ENCODE data around the gene PTH2R. TPM values are rescaled to one million over a fixed set of nuclear protein-coding genes. Genes with fewer than 3 reads are reported as not detected.
"Not testable (repeated sequence)": the region's sequence is repeated elsewhere in the genome, so short reads cannot be mapped to it uniquely, and the experiment has no call there.

Gene PTH2R
- total RNA-seq, 1 experiment from 2014 or later, result not detected

- DNase-seq, result no peak
Observed at GRCh38 chr2:208467564-208467963, 61.0 kb downstream of the PTH2R start.

DNA sequence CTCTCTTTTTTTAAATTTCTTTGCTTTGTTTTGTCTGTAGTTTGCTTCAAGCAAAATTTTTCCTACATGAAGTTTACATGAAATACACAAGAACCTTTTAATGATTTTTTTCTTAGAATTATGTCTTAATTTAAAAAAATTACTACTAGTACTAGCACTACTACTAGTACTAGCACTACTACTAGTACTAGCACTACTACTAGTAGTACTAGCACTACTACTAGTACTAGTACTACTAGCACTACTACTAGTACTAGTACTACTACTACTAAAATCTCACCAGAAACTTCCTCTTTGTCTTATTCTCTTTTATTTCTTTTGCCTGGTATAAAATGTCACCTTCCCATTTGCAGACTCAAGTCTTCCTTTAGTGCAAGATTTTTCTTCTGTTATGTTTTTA lies 71.1 kb downstream of the PTH2R start:
- Histone ChIP-seq H2AFZ (ENCODE audit: low read length) (no peak overlapping the region), H3K36me3 (ENCODE audit: low read depth, low read length) (no peaks in the 10 kb centered on the region), H3K4me1 (ENCODE audit: insufficient read depth, low read length) (no peaks in the 10 kb centered on the region), H3K27me3 (ENCODE audit: low read length) (peaks cover 10% of the 10 kb centered on the region), H3K4me3 (ENCODE audit: low read length) (no peak overlapping the region), H3F3A (ENCODE audit: low read length, unreplicated experiment) (no peaks in the 10 kb centered on the region), H3K9me2 (replicated peaks; ENCODE audit: low read length) (no peaks in the 10 kb centered on the region), H3K27ac (ENCODE audit: low read length) (no peak overlapping the region), H3K4me2 (ENCODE audit: low read length) (no peak overlapping the region), H4K20me1 (ENCODE audit: low read length) (no peaks in the 10 kb centered on the region), H3K79me2 (ENCODE audit: low read length) (no peaks in the 10 kb centered on the region), H3K9ac (ENCODE audit: low read length) (no peak overlapping the region), H3K9me3 (ENCODE audit: low read length) (no peaks in the 10 kb centered on the region)
- no peak for ATAC-seq
- POLR2A ChIA-PET (ENCODE audit: unreplicated experiment), result no interaction called here
- no peak for DNase-seq
- no peak for TF ChIP-seq EZH2phosphoT487 (IDR thresholded peaks at IDR 0.05; ENCODE audit: borderline replicate concordance, low read length)
- no peak for TF ChIP-seq CTCF (conservative IDR thresholded peaks at IDR 0.05; ENCODE audit: low read depth, low read length)
- TF ChIP-seq EZH2 (IDR thresholded peaks at IDR 0.05; ENCODE audit: low read length, unreplicated experiment), result no peak
- BruUV-seq (replicated peaks), result no TSS peak
- intact Hi-C loops (cut with micrococcal nuclease), result no loop called here
- CTCF ChIA-PET, result no interaction called here

More at GRCh38 chr2:208467564-208467963, 61.0 kb downstream of the PTH2R start:
- Histone ChIP-seq H3K9me2 (replicated peaks; ENCODE audit: low read length) (no peaks in the 10 kb centered on the region), H3K4me1 (ENCODE audit: insufficient read depth, low read length) (no peaks in the 10 kb centered on the region), H3K4me3 (ENCODE audit: low read length) (no peak overlapping the region), H3F3A (ENCODE audit: low read length, unreplicated experiment) (no peaks in the 10 kb centered on the region), H3K36me3 (ENCODE audit: low read depth, low read length) (no peaks in the 10 kb centered on the region), H3K79me2 (ENCODE audit: low read length) (no peaks in the 10 kb centered on the region), H3K9ac (ENCODE audit: low read length) (no peak overlapping the region), H3K4me2 (ENCODE audit: low read length) (no peak overlapping the region), H3K27me3 (ENCODE audit: low read length) (peaks cover 13% of the 10 kb centered on the region; the same call in 1 of the 2 replicates), H3K27ac (ENCODE audit: low read length) (no peak overlapping the region), H4K20me1 (ENCODE audit: low read length) (no peaks in the 10 kb centered on the region), H3K9me3 (ENCODE audit: low read length) (no peaks in the 10 kb centered on the region), H2AFZ (ENCODE audit: low read length) (no peak overlapping the region)
- CTCF ChIA-PET, result interaction anchor here (0.6 kb wide), 1 partner anchor 864 kb away, joined by 3 read pairs; no protein-coding TSS in a partner anchor
- no TSS peak for BruUV-seq (replicated peaks)
- TF ChIP-seq CTCF (conservative IDR thresholded peaks at IDR 0.05; ENCODE audit: low read depth, low read length) (no peak), EZH2phosphoT487 (IDR thresholded peaks at IDR 0.05; ENCODE audit: borderline replicate concordance, low read length) (no peak), EZH2 (IDR thresholded peaks at IDR 0.05; ENCODE audit: low read length, unreplicated experiment) (no peak)
- no peak for ATAC-seq
- intact Hi-C loops (cut with micrococcal nuclease), result no loop called here
- POLR2A ChIA-PET (ENCODE audit: unreplicated experiment), result no interaction called here

GRCh38 chr2:208479342-208479741 lies 72.8 kb downstream of the PTH2R start:
- Histone ChIP-seq H3K4me2 (ENCODE audit: low read length) (no peak overlapping the region), H4K20me1 (ENCODE audit: low read length) (no peaks in the 10 kb centered on the region), H3K9me3 (ENCODE audit: low read length) (0 out of 2 replicates have a peak, but pooled peaks cover 5% of the 10 kb centered on the region), H3K79me2 (ENCODE audit: low read length) (no peaks in the 10 kb centered on the region), H3K9me2 (replicated peaks; ENCODE audit: low read length) (no peaks in the 10 kb centered on the region), H3K27me3 (ENCODE audit: low read length) (peaks cover 10% of the 10 kb centered on the region), H3K9ac (ENCODE audit: low read length) (no peak overlapping the region), H3F3A (ENCODE audit: low read length, unreplicated experiment) (no peaks in the 10 kb centered on the region), H2AFZ (ENCODE audit: low read length) (no peak overlapping the region), H3K4me3 (ENCODE audit: low read length) (no peak overlapping the region), H3K4me1 (ENCODE audit: insufficient read depth, low read length) (no peaks in the 10 kb centered on the region), H3K36me3 (ENCODE audit: low read depth, low read length) (no peaks in the 10 kb centered on the region), H3K27ac (ENCODE audit: low read length) (no peak overlapping the region)
- intact Hi-C loops (cut with micrococcal nuclease), result no loop called here
- DNase-seq (no peak), ATAC-seq (no peak)
- BruUV-seq (replicated peaks), result no TSS peak
- ChIA-PET CTCF (no interaction called here), POLR2A (ENCODE audit: unreplicated experiment) (interaction anchor here (0.6 kb wide), 1 partner anchor 671 kb away, joined by 5 read pairs; no protein-coding TSS in a partner anchor)
- TF ChIP-seq EZH2phosphoT487 (IDR thresholded peaks at IDR 0.05; ENCODE audit: borderline replicate concordance, low read length) (no peak), EZH2 (IDR thresholded peaks at IDR 0.05; ENCODE audit: low read length, unreplicated experiment) (no peak)

DNA sequence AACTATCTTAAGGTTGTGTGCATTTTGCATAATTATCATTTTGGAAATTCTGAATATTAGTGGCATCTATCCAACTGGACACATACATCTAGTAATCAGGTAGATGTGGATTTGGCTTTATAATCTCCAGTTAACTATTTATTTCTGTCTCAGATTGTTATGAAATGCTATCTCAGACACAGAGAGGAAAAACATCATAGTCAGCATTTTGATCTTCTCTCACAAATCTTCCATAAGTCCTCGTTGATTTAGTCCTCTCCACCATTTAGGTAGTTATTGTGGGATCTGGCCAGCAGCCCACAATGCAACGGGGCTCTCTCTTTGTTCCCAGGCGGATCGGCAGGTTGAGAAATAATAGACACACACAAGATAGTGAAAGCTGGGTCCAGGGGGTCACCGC lies 75.4 kb downstream of the PTH2R start:
- H3K9ac ChIP-seq (ENCODE audit: low read length); ATAC-seq; H4K20me1 ChIP-seq (ENCODE audit: low read length); H3K36me3 ChIP-seq (ENCODE audit: low read depth, low read length); H3K4me2 ChIP-seq (ENCODE audit: low read length); BruUV-seq (replicated peaks); H3F3A ChIP-seq (ENCODE audit: low read length, unreplicated experiment); H3K27ac ChIP-seq (ENCODE audit: low read length); H3K4me1 ChIP-seq (ENCODE audit: insufficient read depth, low read length); H3K9me3 ChIP-seq (ENCODE audit: low read length); POLR2A ChIA-PET (ENCODE audit: unreplicated experiment); H3K4me3 ChIP-seq (ENCODE audit: low read length); DNase-seq; H2AFZ ChIP-seq (ENCODE audit: low read length); H3K27me3 ChIP-seq (ENCODE audit: low read length); CTCF ChIA-PET; intact Hi-C loops (cut with micrococcal nuclease); H3K9me2 ChIP-seq (replicated peaks; ENCODE audit: low read length); H3K79me2 ChIP-seq (ENCODE audit: low read length): not testable (repeated sequence)

DNA sequence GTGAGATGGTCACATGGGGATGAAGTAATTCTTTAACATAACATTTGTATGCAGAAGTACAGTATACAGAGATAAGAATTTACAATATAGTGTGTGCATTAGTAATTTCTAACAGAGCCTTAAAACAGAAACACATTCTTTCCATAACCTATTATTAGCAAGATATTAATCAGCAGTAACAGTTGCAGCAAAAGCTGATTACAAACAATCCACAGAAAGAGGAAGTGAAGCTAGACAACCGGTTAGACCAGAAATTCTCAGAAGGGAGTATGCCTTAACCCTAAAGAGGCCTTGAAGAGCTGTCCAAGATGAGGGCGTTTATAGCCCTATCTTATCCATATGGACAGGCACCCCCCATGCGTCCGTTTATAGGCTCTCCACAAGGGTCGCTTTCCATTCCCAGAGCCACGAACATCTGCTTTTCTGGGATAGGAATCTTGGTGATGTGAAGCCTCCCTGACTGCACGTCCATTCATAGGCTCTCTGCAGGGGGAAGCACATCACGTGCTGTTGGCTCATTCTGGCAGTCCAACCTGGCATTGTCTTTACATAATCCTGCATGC lies 75.9 kb downstream of the PTH2R start:
- not testable (repeated sequence) for ATAC-seq; H3K4me1 ChIP-seq (ENCODE audit: insufficient read depth, low read length)
- peak; percentile 18 for DNase-seq

More for the DNA sequence above, 75.9 kb downstream of the PTH2R start:
- H3K27ac ChIP-seq (ENCODE audit: low read length); H3K79me2 ChIP-seq (ENCODE audit: low read length); H2AFZ ChIP-seq (ENCODE audit: low read length); H3K4me3 ChIP-seq (ENCODE audit: low read length); H3K27me3 ChIP-seq (ENCODE audit: low read length); H4K20me1 ChIP-seq (ENCODE audit: low read length); H3K9me2 ChIP-seq (replicated peaks; ENCODE audit: low read length); H3F3A ChIP-seq (ENCODE audit: low read length, unreplicated experiment); BruUV-seq (replicated peaks); intact Hi-C loops (cut with micrococcal nuclease); H3K36me3 ChIP-seq (ENCODE audit: low read depth, low read length); H3K9ac ChIP-seq (ENCODE audit: low read length); POLR2A ChIA-PET (ENCODE audit: unreplicated experiment); H3K9me3 ChIP-seq (ENCODE audit: low read length); CTCF ChIA-PET; H3K4me2 ChIP-seq (ENCODE audit: low read length): not testable (repeated sequence)
